D721Med (cell line): ENCODE data around the gene APLNR.

Experiments
- DNase-seq: peaks from one replicate; pipeline ENCODE4 v3.0.0; 2011; ENCODE audit warnings: low spot score; ENCODE audit not compliant: insufficient read length
- FAIRE-seq: peaks from 2 replicates; lab custom pipeline; 2011; peaks lifted over from hg19 to GRCh38; lab: Jason Lieb, UNC
- CTCF ChIP-seq: IDR thresholded peaks from 2 replicates; pipeline ENCODE4 v1.5.1; 2012; ENCODE audit warnings: mild to moderate bottlenecking, control low read depth; ENCODE audit not compliant: insufficient read depth; ENCODE audit errors: missing control alignments

The APLNR gene

DNA sequence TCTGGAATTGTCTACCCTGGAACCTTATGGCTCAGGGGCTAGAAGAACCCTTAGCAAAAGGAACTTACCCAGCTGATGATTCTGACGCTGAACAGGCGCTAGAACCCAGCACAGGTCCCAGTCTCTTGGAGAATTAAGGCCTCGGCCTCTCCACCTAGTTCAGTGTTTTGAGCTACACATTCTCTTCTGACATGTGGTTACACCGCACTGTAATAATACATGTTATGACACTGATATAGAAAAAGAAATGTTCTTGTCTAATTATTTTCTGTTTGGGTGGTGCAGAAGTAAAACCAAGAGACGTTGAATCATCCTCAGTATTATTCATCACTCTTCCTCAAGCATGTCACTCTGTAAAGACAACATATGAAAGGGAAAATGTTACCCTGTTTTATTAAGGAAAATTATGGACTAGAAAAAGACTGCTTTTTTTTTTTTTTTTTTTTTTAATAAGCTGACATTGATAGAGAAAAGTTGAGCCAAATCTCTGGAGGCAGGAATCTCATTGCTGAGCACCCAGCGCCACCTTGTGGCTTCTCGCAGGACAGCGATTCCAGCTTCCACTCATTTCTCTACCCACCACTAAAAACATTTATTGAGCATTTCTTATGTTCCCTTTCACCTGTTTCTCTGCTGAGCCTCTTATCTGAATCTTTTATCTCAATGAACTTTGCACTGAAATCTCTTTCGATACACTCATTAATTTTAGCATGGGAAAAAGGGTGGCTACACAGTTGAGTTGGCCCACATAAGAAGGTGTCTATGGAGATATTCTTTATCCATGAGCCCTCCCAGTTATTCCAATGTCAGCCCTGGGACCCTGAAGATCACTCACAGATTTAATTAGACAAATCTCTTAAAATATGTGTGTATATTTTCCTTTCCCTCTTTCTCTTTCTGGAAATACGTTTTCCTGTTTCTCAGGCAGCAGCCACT, 12.6 kb upstream of the APLNR start:
- TF ChIP-seq CTCF = peak; percentile 90
- FAIRE-seq (no peak), DNase-seq (no peak)

GRCh38 chr11:57248780-57249383, 11.8 kb upstream of the APLNR start:
- FAIRE-seq (no peak), DNase-seq (no peak)
- peak; percentile 48 for TF ChIP-seq CTCF

- FAIRE-seq (no peak), DNase-seq (no peak)
- no peak for TF ChIP-seq CTCF
These were observed 7.9 kb upstream of the APLNR start for GRCh38 chr11:57244911-57245310.

- FAIRE-seq (no peak), DNase-seq (no peak)
- TF ChIP-seq CTCF = no peak
These were observed 4.4 kb upstream of the APLNR start for GRCh38 chr11:57241353-57241972.

DNA sequence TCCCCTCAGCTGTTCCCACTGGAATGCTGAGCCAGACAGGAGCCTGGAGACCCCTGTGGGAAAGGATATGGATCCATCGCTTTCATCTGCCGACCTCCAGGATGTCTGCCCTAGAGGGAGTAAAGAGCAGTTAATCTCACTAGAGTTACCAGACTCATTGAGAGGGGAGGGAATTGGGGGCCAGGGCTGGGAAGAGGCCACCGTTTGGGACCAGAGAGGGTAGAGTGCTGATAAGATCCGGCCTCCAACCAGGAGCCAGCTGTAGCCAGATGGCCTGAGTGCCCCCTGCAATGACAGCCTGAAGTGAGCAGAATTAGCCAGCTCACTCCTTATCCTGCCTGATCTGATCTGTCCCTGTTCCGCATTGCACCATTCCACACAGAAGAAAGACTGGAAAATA, 3.7 kb upstream of the APLNR start:
- no peak for DNase-seq
- FAIRE-seq = no peak
- no peak for TF ChIP-seq CTCF

DNA sequence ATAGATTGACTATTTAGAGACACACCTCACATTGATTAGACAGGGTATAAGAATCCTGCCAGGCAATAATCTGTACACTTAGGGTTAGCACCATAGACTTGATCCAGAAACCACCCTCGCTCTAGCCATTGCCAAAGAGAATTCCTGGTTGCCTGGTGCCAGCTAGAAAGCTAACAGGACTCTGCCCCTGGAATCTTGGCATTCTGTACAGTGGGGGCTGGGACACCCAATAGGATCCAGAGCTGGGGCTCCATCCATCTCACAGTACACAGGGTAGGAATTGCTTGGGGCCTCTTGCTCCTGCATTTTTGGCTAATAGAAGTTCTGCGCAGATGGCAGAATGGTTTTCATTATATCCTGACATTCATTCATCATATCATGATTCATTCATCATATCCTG, 3.0 kb upstream of the APLNR start:
- FAIRE-seq = no peak
- DNase-seq = no peak

More for the DNA sequence above, 3.0 kb upstream of the APLNR start:
- TF ChIP-seq CTCF = no peak
